OCI-LY3 (cell line): ENCODE data around the gene CRYBG1.
"Not testable (repeated sequence)": the region's sequence is repeated elsewhere in the genome, so short reads cannot be mapped to it uniquely, and the experiment has no call there.

ENCODE experiments used
- H2AFZ ChIP-seq: fragments of 200-600, 300-600 bp; shearing (Covaris generic); 2 replicates; pipeline ENCODE4 v1.6.0; 2014; ENCODE audit warnings: antibody characterized with exemption, low read depth, low read length
- H3K27ac ChIP-seq: fragments of 200-600, 300-600 bp; sonication (generic); 2 replicates; pipeline ENCODE4 v1.5.1; 2014; ENCODE audit warnings: mild to moderate bottlenecking, low read length, moderate library complexity, mixed read lengths
- H3K27me3 ChIP-seq: fragments of 200-600, 300-600 bp; sonication (generic); 2 replicates; pipeline ENCODE4 v1.6.1; 2014; ENCODE audit warnings: low read depth, low read length, mixed read lengths
- H3K36me3 ChIP-seq: fragments of 200-600, 300-600 bp; sonication (generic); replicated peaks from 2 replicates; pipeline ENCODE3; 2014; ENCODE audit warnings: low read depth, low read length, mixed read lengths
- H3K4me1 ChIP-seq: fragments of 300-600, 200-600 bp; sonication (generic); 2 replicates; pipeline ENCODE4 v1.6.1; 2014; ENCODE audit warnings: low read length, mixed read lengths
- H3K4me2 ChIP-seq: fragments of 200-600, 300-600 bp; sonication (generic); 2 replicates; pipeline ENCODE4 v1.6.1; 2014; ENCODE audit warnings: low read length, mixed read lengths
- H3K4me3 ChIP-seq: fragments of 300-600, 200-600 bp; sonication (generic); 2 replicates; pipeline ENCODE4 v1.5.1; 2014; ENCODE audit warnings: antibody characterized with exemption, mild to moderate bottlenecking, low read length, moderate library complexity
- H3K79me2 ChIP-seq: fragments of 300-600, 200-600 bp; shearing (Covaris generic); 2 replicates; pipeline ENCODE4 v1.6.1; 2014; ENCODE audit warnings: mild to moderate bottlenecking, low read length, mixed read lengths
- H3K9ac ChIP-seq: fragments of 300-600, 200-600 bp; shearing (Covaris generic); 2 replicates; pipeline ENCODE4 v1.6.0; 2014; ENCODE audit warnings: mild to moderate bottlenecking, low read length, moderate library complexity
- H3K9me3 ChIP-seq: fragments of 200-600, 300-600 bp; shearing (Covaris generic); 2 replicates; pipeline ENCODE4 v1.6.1; 2014; ENCODE audit warnings: low read length, mixed read lengths; ENCODE audit not compliant: insufficient read depth
- H4K20me1 ChIP-seq: fragments of 200-600, 300-600 bp; sonication (generic); 2 replicates; pipeline ENCODE4 v1.6.1; 2016; ENCODE audit warnings: low read length, mixed read lengths; ENCODE audit not compliant: insufficient read depth
- CTCF ChIP-seq: fragments of 200-600, 300-600 bp; sonication (generic); IDR thresholded peaks from 2 replicates; pipeline ENCODE4 v1.5.1; 2014; ENCODE audit warnings: antibody characterized with exemption, low read length, low read depth
- EZH2phosphoT487 ChIP-seq: fragments of 200-600 bp; shearing (Covaris generic); IDR thresholded peaks from 2 replicates; pipeline ENCODE4 v1.6.1; 2018; ENCODE audit warnings: antibody characterized with exemption, mixed run types, low read depth

The CRYBG1 gene

DNA sequence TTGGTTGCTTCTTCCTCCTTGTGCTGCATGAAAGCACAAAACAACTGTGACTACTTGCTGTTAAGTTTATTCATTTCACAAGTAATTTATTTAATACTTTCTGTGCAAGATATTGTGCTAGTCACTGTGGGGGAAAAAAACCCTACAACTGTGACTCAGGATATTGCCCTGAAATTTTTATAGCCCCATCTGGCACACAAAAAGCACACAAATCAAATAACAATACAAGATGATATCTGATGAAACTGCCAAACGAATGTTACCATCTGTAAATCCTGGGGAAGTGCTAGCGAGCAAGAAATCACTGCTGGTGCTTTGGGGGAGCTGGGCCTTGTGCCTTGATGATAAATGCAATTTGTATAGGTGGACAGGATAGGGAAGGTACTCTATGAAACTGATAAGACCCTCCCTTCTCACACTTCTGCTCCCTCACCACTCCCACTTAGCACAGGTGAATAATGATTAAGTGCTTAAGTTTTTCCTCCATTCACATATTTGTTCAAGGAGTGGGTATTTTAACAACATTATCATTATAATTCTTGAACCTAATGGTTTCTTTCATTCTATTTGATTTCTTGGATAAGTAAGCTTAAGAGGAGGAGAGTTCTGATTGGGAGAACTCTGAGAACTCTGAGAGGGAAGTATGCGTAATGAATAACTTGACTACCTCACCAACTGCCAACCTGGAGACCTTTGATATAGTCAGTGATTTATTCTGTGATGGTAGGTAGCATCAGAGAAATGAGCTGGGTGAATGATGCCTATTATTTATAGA, 153.5 kb downstream of the CRYBG1 start:
- Histone ChIP-seq H2AFZ (no peak overlapping the region), H3K4me3 (peak overlapping the region; percentile 98), H3K9me3 (no peaks in the 10 kb centered on the region), H3K27ac (peak overlapping the region; percentile 98), H3K36me3 (no peaks in the 10 kb centered on the region), H4K20me1 (no peaks in the 10 kb centered on the region), H3K4me2 (peak overlapping the region; percentile 93), H3K4me1 (peaks cover 55% of the 10 kb centered on the region), H3K27me3 (no peaks in the 10 kb centered on the region), H3K79me2 (peaks cover 81% of the 10 kb centered on the region), H3K9ac (peak overlapping the region; percentile 98)
- TF ChIP-seq EZH2phosphoT487 = no peak
- TF ChIP-seq CTCF = no peak

DNA sequence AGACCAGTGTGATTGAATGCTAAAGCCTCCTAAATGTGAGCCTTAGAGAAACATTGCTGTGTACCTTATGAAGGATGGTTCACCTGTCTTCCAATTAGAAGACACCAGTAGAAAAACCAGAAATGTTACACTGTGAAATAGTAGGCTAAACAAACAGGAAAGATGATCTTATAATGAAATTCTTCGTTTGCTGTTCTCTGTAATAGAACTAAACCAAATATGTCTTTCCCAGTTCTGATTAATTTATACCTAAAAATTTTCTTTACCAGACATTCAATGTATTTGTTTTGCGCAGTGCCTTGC, 154.0 kb downstream of the CRYBG1 start:
- Histone ChIP-seq H4K20me1 (no peaks in the 10 kb centered on the region), H3K9ac (peak overlapping the region; percentile 98), H3K9me3 (no peaks in the 10 kb centered on the region), H3K4me2 (peak overlapping the region; percentile 93), H3K4me3 (peak overlapping the region; percentile 98), H3K36me3 (no peaks in the 10 kb centered on the region), H3K4me1 (peaks cover 57% of the 10 kb centered on the region), H3K27me3 (no peaks in the 10 kb centered on the region), H2AFZ (no peak overlapping the region), H3K79me2 (peaks cover 86% of the 10 kb centered on the region), H3K27ac (peak overlapping the region; percentile 98)
- TF ChIP-seq EZH2phosphoT487 = no peak
- no peak for TF ChIP-seq CTCF

DNA sequence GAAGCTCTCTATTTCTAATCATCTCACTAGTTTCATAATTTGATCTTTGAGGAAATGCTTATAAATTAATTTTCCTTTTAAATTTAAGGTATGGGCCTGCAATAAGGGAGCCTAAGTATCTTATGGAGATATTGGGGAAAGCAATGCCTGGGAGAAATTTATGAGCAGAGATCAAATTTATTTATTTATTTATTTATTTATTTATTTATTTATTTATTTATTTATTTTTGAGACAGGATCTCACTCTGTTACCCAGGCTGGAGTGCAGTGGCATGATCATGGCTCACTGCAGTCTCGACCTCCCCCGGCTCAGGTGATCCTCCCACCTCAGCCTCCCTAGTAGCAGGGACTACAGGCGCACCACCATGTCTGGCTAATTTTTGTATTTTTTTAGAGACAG, 155.1 kb downstream of the CRYBG1 start:
- H3K36me3 ChIP-seq, H2AFZ ChIP-seq, H3K27me3 ChIP-seq, H3K9me3 ChIP-seq, H4K20me1 ChIP-seq: not testable (repeated sequence)
- Histone ChIP-seq H3K4me3 (peak overlapping the region; percentile 98), H3K9ac (peak overlapping the region; percentile 98), H3K4me1 (peaks cover 68% of the 10 kb centered on the region), H3K4me2 (peak overlapping the region; percentile 93), H3K27ac (peak overlapping the region; percentile 98), H3K79me2 (peaks cover 94% of the 10 kb centered on the region)

- Histone ChIP-seq H3K9me3 (no peaks in the 10 kb centered on the region), H3K79me2 (peaks cover 92% of the 10 kb centered on the region), H3K4me1 (peaks cover 77% of the 10 kb centered on the region), H3K4me3 (no peak overlapping the region), H2AFZ (no peak overlapping the region), H3K4me2 (peak overlapping the region; percentile 43), H3K9ac (0 out of 2 replicates have a peak overlapping the region, but pooled peaks have one; percentile 19), H4K20me1 (no peaks in the 10 kb centered on the region), H3K27ac (peak overlapping the region; percentile 25), H3K27me3 (no peaks in the 10 kb centered on the region), H3K36me3 (no peaks in the 10 kb centered on the region)
- no peak for TF ChIP-seq EZH2phosphoT487
- TF ChIP-seq CTCF = no peak
These were observed 156.1 kb downstream of the CRYBG1 start for GRCh38 chr6:106516616-106517015.
